GM21825 (cell line): Measurements from ENCODE around the gene RAD51B.

Experiments
- ATAC-seq: cut with Tn5 transposase; IDR thresholded peaks from one replicate; pipeline ENCODE4 v1.9.1; 2021; ENCODE audit warnings: mild to moderate bottlenecking, moderate library complexity; ENCODE audit not compliant: unreplicated experiment

The RAD51B gene

DNA sequence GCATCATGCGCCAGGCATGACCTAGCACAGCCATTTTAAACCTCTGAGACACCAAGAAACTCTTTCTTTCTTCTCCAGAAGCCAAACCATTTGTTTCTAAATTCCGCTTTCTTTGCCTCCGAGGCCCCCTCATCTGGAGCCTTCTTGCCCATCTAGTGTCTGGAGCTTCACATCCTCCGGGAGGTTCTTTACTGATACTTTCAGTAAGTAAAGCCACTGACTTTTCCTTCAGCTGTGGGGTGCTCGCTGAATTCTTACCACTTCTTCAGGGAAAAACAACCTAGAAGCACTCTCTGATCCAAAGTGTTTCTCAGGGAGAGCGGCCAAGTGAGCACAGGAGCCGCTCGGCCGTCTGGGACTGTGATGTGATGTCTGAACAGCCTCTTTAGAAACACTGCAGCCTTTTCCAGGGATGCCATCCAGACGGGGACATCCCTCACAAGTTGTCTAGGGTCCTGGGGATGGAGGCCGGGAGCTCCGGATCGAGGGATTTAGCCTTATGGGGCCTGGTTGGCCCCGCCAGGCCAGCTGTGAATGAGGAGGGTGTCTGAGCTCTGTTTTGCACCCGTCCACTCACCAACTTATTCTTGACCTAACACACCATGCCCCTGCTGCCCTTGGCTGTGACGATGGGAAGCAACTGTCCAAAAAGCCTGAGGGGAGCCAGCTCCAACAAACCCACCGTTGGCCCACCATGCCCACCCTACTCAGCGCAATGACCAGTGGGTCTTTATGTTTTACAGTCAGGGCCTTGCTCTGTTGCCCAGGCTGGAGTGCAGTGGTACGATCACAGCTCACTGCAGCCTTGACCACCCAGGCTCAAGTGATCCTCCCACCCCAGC, 812.7 kb downstream of the RAD51B start:
- ATAC-seq = no peak

GRCh38 chr14:68633131-68633991, 813.8 kb downstream of the RAD51B start:
- ATAC-seq = peak; percentile 55

- no peak for ATAC-seq
These were observed 814.8 kb downstream of the RAD51B start for GRCh38 chr14:68634332-68634731.

DNA sequence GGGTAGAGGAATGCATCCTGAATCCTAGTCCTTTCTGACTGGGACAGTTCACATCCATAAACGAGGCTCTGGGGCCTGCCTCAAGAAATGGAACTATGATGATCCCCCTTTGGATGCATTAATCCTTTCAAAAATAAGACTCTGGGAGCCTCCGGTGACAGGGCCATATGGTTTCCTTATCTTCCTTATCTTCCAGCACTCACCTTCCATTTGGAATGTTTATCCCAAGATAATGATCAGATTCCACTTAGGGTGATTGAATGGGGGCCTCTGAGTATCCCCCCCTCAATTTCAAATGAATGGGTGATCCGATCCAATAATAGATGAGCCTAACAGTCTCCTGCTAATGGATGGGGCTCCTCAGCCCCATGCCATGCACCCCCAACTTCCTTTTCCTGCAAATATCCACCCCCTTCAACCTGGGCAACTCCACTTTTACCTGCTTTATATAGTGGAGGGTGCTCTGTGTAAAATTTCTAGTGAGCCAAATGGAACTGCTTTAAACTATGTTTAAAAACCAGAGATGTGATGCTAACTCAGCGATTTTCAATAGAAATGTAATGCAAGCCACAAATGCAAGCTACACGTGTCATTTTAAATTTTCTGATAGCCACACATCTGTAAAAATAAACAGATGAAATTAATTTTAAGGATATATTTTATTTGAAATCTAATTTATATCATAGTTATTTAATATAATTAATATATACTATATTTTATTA, 815.5 kb downstream of the RAD51B start:
- no peak for ATAC-seq

DNA sequence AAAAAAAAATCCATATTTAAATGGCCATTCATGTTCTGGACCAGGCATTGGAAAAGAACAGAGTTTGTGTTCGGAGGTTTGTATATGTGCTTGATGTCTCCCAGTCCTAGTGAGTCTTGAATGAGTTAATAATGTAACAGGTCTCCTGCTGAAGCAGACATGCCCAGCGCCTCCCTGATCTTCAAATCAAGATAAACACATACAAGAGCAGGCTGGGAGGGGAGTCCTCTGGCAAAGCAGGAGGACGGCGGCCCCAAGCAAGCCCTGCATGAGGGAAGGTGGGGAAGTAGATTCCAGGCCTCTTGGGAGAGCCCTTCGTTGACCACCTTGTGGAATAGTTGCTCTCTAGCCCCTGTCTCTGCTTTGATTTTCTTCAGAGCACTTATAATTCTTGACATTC, 817.0 kb downstream of the RAD51B start:
- ATAC-seq = no peak

GRCh38 chr14:68637106-68638021, 817.8 kb downstream of the RAD51B start:
- no peak for ATAC-seq

GRCh38 chr14:68638141-68638999, 818.8 kb downstream of the RAD51B start:
- ATAC-seq = no peak

DNA sequence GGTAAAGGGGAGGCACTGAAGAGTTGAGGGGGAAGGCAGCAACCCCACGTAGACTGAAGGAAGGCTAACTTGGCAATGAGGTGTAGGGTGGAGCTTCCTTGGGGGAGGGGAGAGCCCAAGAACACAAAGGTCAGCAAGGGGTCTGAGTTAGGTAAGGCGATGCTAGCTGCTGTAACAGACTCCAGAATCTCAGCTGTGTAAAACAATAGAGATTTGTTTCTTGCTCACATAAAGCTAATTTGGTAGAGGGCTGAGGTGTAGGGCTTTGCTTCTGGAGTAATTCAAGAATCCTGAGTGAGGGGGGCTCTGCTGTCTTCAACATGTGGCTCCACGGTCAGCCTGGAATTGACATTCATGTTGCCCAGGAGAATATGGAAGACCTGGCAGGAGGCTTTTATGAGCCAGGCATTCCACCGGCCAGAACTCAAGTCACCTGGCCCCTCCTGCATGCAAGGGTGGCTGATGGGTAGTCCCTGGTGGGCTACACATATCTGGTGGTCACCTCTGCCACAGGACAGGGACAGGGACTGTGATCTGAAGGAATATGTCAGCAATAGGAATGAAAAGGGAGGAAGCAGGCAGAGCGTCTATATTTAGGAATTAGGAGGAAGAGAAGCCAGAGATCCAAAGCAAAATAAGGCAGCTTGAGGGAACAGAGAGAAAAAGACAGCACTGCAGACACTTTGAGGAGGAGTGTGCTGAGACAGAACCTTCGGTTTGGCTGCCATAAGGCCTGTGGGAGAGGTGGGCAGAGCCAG, 819.6 kb downstream of the RAD51B start:
- no peak for ATAC-seq

- no peak for ATAC-seq
These were observed 820.4 kb downstream of the RAD51B start for GRCh38 chr14:68639758-68640574.

GRCh38 chr14:68643673-68644072, 824.1 kb downstream of the RAD51B start:
- no peak for ATAC-seq

GRCh38 chr14:68644101-68644500, 824.5 kb downstream of the RAD51B start:
- no peak for ATAC-seq

- no peak for ATAC-seq
These were observed 825.8 kb downstream of the RAD51B start for GRCh38 chr14:68645371-68645770.

DNA sequence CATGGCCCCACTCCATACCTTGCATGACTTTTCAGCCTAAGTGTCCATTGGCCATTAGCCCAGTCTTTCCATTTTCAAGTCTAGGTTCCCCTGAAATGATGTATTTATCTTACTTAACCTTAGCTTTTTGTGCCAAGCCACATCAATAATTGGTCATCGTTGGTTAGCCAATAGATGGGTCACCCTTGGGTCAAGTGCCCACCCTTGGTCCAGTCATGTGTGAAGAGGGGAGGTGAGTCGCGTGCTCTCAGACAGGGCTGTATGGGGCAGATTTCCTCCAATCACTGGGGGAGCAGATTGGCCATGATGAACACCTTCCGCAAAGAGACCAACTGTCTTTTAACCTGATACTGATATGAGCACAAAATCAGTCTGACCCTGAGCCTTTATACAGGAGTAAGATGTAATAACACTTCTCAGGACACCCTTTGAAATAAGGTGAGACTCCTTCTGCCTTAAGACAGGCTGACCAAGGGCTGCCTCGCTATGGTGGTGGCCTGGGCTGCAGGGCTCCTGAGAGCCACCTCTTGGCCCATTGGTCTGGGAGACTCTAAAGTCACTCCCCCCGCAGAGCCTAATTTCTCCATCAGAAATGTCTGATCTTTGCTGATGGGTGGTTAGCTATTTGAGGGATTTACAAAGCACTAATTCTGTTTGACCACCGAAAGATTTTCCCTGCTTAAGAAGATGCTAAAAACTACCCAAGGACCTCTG, 830.1 kb downstream of the RAD51B start:
- ATAC-seq = no peak

DNA sequence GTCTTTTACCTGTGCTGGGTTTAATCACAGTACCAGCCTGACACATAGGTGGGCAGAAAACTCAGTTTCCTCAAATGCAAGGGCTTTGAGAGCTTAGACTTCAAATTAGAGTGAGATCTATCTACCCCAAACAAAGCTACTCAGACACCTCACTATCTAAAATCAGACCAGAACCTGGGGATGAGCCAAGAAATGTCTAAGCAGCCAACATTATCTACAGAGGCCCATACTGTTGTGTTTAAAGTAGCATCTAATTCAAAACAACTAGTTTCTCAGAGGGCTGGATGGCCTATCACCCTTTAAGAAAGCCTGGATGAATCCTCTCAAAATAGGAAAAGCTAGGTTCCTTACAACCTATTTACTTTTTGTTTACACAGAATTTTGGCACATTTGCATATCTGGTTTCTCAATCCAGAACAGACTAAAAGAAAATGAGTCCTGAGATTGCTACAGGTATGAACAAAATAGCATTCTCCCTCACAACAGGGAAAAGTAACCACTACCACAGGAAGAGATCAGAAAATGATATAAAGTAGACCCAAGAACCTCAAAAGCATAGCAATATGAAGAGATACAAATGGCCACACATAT, 830.9 kb downstream of the RAD51B start:
- no peak for ATAC-seq

GRCh38 chr14:68651075-68651474, 831.5 kb downstream of the RAD51B start:
- ATAC-seq = no peak

- ATAC-seq = no peak
These were observed 832.3 kb downstream of the RAD51B start for GRCh38 chr14:68651652-68652432.
